Kidney (tissue), 14 donors: ENCODE measurements around the gene ATP13A5. TPM values are rescaled to one million over a fixed set of nuclear protein-coding genes. Genes with fewer than 3 reads are reported as not detected.

Source experiments
- DNase-seq, 5 donors: peaks; one replicate each; pipeline ENCODE4 v3.0.0-alpha.2; 2013 to 2020
- FAIRE-seq: peaks from 2 replicates; lab custom pipeline; 2012; peaks lifted over from hg19 to GRCh38; lab: Jason Lieb, UNC
- H3K27ac ChIP-seq, 2 donors: one replicate each; pipeline ENCODE4 v1.7.0; 2013; ENCODE audit warnings: low read depth in 2 of 2, low read length in 2 of 2, inconsistent platforms in 1 of 2
- H3K27me3 ChIP-seq: one replicate; pipeline ENCODE4 v1.7.1; 2013; ENCODE audit warnings: low read length, inconsistent platforms; ENCODE audit not compliant: control insufficient read depth, insufficient read depth
- H3K36me3 ChIP-seq, 3 donors: one replicate each; pipeline versions ENCODE4 v1.7.0 to v1.7.1; 2013; ENCODE audit warnings: low read length in 3 of 3, control low read depth in 1 of 3, inconsistent platforms in 1 of 3; ENCODE audit not compliant: insufficient read depth in 3 of 3, control insufficient read depth in 2 of 3
- H3K4me1 ChIP-seq, 3 donors: one replicate each; pipeline versions ENCODE4 v1.7.0 to v1.7.1; 2013; ENCODE audit warnings: low read length in 3 of 3, inconsistent platforms in 1 of 3, low read depth in 1 of 3; ENCODE audit not compliant: control insufficient read depth in 2 of 3, insufficient read depth in 2 of 3
- H3K4me3 ChIP-seq, 3 donors: one replicate each; pipeline versions ENCODE4 v1.7.0 to v1.8.1; 2013; ENCODE audit warnings: low read length in 3 of 3, control low read depth in 1 of 3, inconsistent platforms in 1 of 3
- H3K9ac ChIP-seq, 3 donors: one replicate each; pipeline versions ENCODE4 v1.7.0 to v1.7.1; 2013; ENCODE audit warnings: low read length in 3 of 3, control low read depth in 1 of 3, inconsistent platforms in 1 of 3
- H3K9me3 ChIP-seq, 3 donors: one replicate each; pipeline versions ENCODE4 v1.7.0 to v1.7.1; 2013; ENCODE audit warnings: low read length in 3 of 3, control low read depth in 1 of 3, inconsistent platforms in 1 of 3; ENCODE audit not compliant: control insufficient read depth in 2 of 3, insufficient read depth in 1 of 3
- intact Hi-C: fragments of 100-400 bp; cut with DNase I; formaldehyde crosslinking; loops from one replicate; pipeline ENCODE4 v1.11.1; 2022
- polyA plus RNA-seq: library from polyadenylated mRNA; stranded (reverse); fragments of 350-450 nt; fragmentation: Illumina TruSeq; extraction: RNeasy Lipid Tissue Mini Kit (QIAGEN cat#74804); gene quantifications from one replicate; pipeline ENCODE4 v1.2.3, GENCODE V29; 2014; ENCODE audit warnings: low read depth, low replicate concordance; ENCODE audit not compliant: insufficient read depth
- total RNA-seq: library from RNA; stranded (reverse); fragmentation: NEBNext Ultra II Directional; extraction: Animal tissue kit (Norgen Biotek cat#: 25700); gene quantifications from one replicate; pipeline ENCODE4 v1.2.1, GENCODE V29; 2021
- TF ChIP-seq, protein P1 (sequence below): IDR thresholded peaks from 3 replicates; pipeline ENCODE4 v1.5.1; 2012; ENCODE audit warnings: mild to moderate bottlenecking, moderate library complexity, borderline replicate concordance; ENCODE audit not compliant: insufficient read depth; ENCODE audit errors: extremely low read depth
- donor health status: control.
- donor health status: control.
- donor health status: control.
- donor health status: control.
- donor health status: control.
- donor health status: DM: yes; HTN: yes; CAD: no.
- donor health status: Normal renal cell carcinoma (clear cell type).

Gene ATP13A5
- total and polyA plus RNA-seq, 2 donors from 2014 or later = not detected

DNA sequence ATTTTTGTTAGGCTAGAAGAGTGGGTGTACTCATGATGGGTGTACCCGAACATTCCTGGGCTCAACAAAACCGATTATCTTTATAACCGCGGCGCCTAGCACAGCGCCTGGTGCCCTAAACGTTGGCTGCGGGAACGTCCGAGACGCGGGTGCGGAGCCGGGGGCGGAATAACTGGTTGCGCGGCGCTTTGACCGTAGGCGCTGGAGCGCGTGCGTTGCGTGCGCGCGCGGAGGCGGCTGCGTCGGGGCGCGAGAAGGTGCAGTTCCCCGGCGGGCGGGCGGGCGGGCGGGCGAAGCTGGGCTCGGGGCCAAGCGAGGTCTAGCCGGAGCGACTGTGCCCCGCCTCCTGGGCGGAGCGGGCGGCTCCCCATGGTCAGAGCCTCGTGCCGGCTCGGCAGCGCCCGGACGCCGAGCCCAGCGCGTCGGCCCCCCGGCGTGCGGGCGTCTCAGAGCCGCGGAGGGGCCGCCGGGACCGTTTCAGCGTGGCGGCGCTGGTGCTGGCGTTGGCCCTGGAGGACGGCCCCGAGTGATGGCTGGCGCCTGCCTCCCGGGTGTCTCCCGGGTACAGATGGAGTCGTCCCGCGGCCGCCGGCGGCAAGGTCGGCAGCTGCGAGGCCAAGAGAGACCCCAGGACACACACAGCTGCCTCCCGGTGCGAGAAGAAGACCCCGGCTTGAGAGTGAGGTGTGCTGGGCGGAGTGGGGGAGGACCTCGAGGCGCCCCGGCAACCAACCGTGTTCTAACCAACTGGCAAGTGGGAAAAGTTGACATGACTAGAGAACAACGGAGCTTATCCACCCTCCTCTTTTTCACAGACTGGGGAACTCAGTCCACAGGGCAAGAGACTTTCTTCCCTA, 137.5 kb downstream of the ATP13A5 start, which contains the start of gene PLAAT1:
Gene PLAAT1 (plus strand): TSS at position 373 of the 857 bp plus-strand sequence. CDS start 14,429 bp downstream, outside the sequence.
- H3K36me3 ChIP-seq = no peaks in the 10 kb centered on the region
- H3K9me3 ChIP-seq = no peaks in the 10 kb centered on the region
- no peak within 1 kb of the TSS for H3K27ac ChIP-seq
- H3K9ac ChIP-seq = peak within 1 kb of the TSS in 2 of 3 donors; percentile 51 to 53
- H3K27me3 ChIP-seq = no peaks in the 10 kb centered on the region
- TF ChIP-seq, protein P1, sequence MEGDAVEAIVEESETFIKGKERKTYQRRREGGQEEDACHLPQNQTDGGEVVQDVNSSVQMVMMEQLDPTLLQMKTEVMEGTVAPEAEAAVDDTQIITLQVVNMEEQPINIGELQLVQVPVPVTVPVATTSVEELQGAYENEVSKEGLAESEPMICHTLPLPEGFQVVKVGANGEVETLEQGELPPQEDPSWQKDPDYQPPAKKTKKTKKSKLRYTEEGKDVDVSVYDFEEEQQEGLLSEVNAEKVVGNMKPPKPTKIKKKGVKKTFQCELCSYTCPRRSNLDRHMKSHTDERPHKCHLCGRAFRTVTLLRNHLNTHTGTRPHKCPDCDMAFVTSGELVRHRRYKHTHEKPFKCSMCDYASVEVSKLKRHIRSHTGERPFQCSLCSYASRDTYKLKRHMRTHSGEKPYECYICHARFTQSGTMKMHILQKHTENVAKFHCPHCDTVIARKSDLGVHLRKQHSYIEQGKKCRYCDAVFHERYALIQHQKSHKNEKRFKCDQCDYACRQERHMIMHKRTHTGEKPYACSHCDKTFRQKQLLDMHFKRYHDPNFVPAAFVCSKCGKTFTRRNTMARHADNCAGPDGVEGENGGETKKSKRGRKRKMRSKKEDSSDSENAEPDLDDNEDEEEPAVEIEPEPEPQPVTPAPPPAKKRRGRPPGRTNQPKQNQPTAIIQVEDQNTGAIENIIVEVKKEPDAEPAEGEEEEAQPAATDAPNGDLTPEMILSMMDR = no peak
- DNase-seq (peak; percentile 80 to 87 (median 82)), FAIRE-seq (no peak)
- intact Hi-C loops = no loop called here
- peak within 1 kb of the TSS; percentile 54 to 76 (median 67) for H3K4me3 ChIP-seq
- H3K4me1 ChIP-seq = no peaks in the 10 kb centered on the region

DNA sequence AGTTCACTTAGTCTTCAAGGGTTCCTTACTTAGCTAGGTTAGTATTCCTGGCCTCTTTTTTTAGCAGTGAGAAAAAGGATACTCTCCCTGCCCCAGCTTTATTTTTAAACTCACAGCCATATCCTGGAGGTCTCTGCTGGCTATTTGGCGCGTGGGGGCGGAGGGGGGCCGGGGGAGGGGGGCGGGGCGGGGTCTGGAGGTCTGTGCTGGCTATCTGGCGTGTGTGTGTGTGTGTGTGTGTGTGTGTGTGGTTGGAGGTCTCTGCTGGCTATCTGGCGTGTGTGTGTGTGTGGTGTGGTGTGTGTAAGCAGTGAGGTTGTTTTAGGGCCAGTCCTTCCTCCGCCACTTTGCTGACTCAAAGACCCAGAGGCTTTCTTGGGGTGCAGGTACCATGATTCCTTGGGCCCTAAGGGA, 138.1 kb downstream of the ATP13A5 start:
- Histone ChIP-seq H3K36me3 (no peaks in the 10 kb centered on the region), H3K9me3 (no peaks in the 10 kb centered on the region), H3K27me3 (no peaks in the 10 kb centered on the region), H3K4me1 (no peaks in the 10 kb centered on the region), H3K27ac (no peak overlapping the region), H3K9ac (peak overlapping the region in 2 of 3 donors; percentile 51 to 53), H3K4me3 (peak overlapping the region; percentile 54 to 76 (median 67))
- intact Hi-C loops = no loop called here
- FAIRE-seq = no peak
- peak in 4 of 5 donors; percentile 39 to 82 (median 70) for DNase-seq
- TF ChIP-seq, protein P1 = no peak

DNA sequence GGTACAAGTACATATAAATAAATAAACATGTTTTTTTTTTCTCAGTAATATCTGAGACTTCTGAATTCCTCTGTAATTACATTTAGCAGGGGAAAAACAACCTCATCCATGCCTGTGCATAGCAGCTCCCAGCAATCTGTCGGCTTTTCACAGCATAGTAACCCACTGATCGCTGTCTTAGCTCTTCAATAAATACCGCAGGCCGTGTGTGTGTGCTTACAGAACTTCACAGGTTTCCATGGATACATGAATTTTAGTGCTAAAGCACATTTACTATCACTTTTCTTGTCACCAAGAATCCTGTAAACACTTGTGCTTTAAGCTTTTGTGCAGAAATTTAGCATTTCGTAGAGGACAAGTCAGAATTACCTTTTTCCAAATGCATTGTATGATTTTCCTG, 141.5 kb downstream of the ATP13A5 start:
- Histone ChIP-seq H3K36me3 (no peaks in the 10 kb centered on the region), H3K9me3 (no peaks in the 10 kb centered on the region), H3K4me1 (no peaks in the 10 kb centered on the region), H3K27me3 (no peaks in the 10 kb centered on the region), H3K4me3 (no peak overlapping the region), H3K27ac (no peak overlapping the region), H3K9ac (no peak overlapping the region)
- FAIRE-seq (no peak), DNase-seq (no peak)
- intact Hi-C loops = no loop called here
- TF ChIP-seq, protein P1 = no peak
